HepG2 (cell line): ENCODE results near the gene CCNG1. TPM values are rescaled to one million over a fixed set of nuclear protein-coding genes. Genes with fewer than 3 reads are reported as not detected.

Source experiments
- ARHGAP35 ChIP-seq: sonication (generic); formaldehyde crosslinking; IDR thresholded peaks from 2 replicates; pipeline ENCODE4 v1.9.0; 2022; ENCODE audit warnings: mild to moderate bottlenecking, inconsistent platforms, moderate library complexity, missing genetic modification reagents, borderline replicate concordance
- CENPX ChIP-seq: sonication (generic); formaldehyde crosslinking; IDR thresholded peaks from 2 replicates; pipeline ENCODE4 v1.9.0; 2021; ENCODE audit warnings: mild to moderate bottlenecking, missing genetic modification reagents, moderate library complexity
- FUBP1 ChIP-seq: sonication (generic); formaldehyde crosslinking; IDR thresholded peaks from 2 replicates; pipeline ENCODE4 v1.5.1; 2020; ENCODE audit warnings: missing genetic modification reagents, mild to moderate bottlenecking, borderline replicate concordance
- MZF1 ChIP-seq: sonication (generic); formaldehyde crosslinking; IDR thresholded peaks from 2 replicates; pipeline ENCODE4 v1.8.1; 2023; ENCODE audit warnings: mild to moderate bottlenecking, missing genetic modification reagents, borderline replicate concordance
- NCOA2 ChIP-seq: sonication (generic); formaldehyde crosslinking; IDR thresholded peaks from 2 replicates; pipeline ENCODE4 v1.8.0; 2022; ENCODE audit warnings: inconsistent platforms
- PHF8 ChIP-seq: sonication (generic); formaldehyde crosslinking; IDR thresholded peaks from 2 replicates; pipeline ENCODE4 v1.5.0; 2020; ENCODE audit warnings: missing genetic modification reagents
- TAF15 ChIP-seq: fragments of 200-400 bp; formaldehyde crosslinking; IDR thresholded peaks from one replicate; pipeline ENCODE4 v1.6.1; 2018; ENCODE audit warnings: mild to moderate bottlenecking, low read depth, low read length; ENCODE audit not compliant: poor library complexity, severe bottlenecking
- THAP11 ChIP-seq: IDR thresholded peaks from 2 replicates; pipeline ENCODE4 v1.6.1; 2016; ENCODE audit warnings: missing biosample characterization, missing genetic modification reagents
- ZNF17 ChIP-seq: sonication (generic); formaldehyde crosslinking; IDR thresholded peaks from 2 replicates; pipeline ENCODE4 v1.5.0; 2020; ENCODE audit warnings: mild to moderate bottlenecking, missing genetic modification reagents
- ZNF292 ChIP-seq: sonication (generic); formaldehyde crosslinking; IDR thresholded peaks from 2 replicates; pipeline ENCODE4 v1.8.1; 2022; ENCODE audit warnings: mild to moderate bottlenecking, low read depth, missing genetic modification reagents, borderline replicate concordance
- ZNF335 ChIP-seq: sonication (generic); formaldehyde crosslinking; IDR thresholded peaks from 2 replicates; pipeline ENCODE4 v1.4.0; 2020; ENCODE audit warnings: missing genetic modification reagents
- ZNF441 ChIP-seq: sonication (generic); formaldehyde crosslinking; IDR thresholded peaks from 2 replicates; pipeline ENCODE4 v1.7.0; 2021; ENCODE audit warnings: missing genetic modification reagents, borderline replicate concordance
- ZNF501 ChIP-seq: sonication (generic); formaldehyde crosslinking; IDR thresholded peaks from 2 replicates; pipeline ENCODE4 v1.5.1; 2020; ENCODE audit warnings: mild to moderate bottlenecking, moderate library complexity, missing genetic modification reagents
- ZNF513 ChIP-seq: sonication (generic); formaldehyde crosslinking; conservative IDR thresholded peaks from 2 replicates; pipeline ENCODE4 v1.5.0; 2020; ENCODE audit warnings: missing genetic modification reagents
- ZNF576 ChIP-seq: sonication (generic); formaldehyde crosslinking; IDR thresholded peaks from 2 replicates; pipeline ENCODE4 v1.4.0; 2020; ENCODE audit warnings: mild to moderate bottlenecking, missing genetic modification reagents
- ZNF580 ChIP-seq: IDR thresholded peaks from 2 replicates; pipeline ENCODE4 v1.6.1; 2016; ENCODE audit warnings: low read depth, borderline replicate concordance
- ZNF687 ChIP-seq: sonication (generic); formaldehyde crosslinking; IDR thresholded peaks from 2 replicates; pipeline ENCODE4 v1.5.1; 2020; ENCODE audit warnings: mild to moderate bottlenecking, missing genetic modification reagents, moderate library complexity
- ZNF704 ChIP-seq: sonication (generic); formaldehyde crosslinking; IDR thresholded peaks from 2 replicates; pipeline ENCODE4 v1.8.1; 2023; ENCODE audit warnings: mild to moderate bottlenecking, inconsistent platforms, moderate library complexity, missing genetic modification reagents, borderline replicate concordance
- polyA plus RNA-seq, 8 experiments: library from polyadenylated mRNA; depleted of rRNA in 3 of 8; stranded (reverse) in 7 of 8; unstranded in 1 of 8; fragments of >200 nt; fragmentation: Illumina TruSeq in 4 of 8; extraction: Trizol in 4 of 8; gene quantifications; 2 replicates each; pipeline versions ENCODE4 v1.2.1 to v1.2.3, GENCODE V29; 2011 to 2016; ENCODE audit warnings: low read depth in 4 of 8, missing spikeins in 1 of 8, mixed read lengths in 1 of 8; ENCODE audit not compliant: insufficient read depth in 1 of 8
- total RNA-seq, 5 experiments: library from RNA; depleted of rRNA; stranded (reverse); fragments of >200 nt; fragmentation: Illumina TruSeq; extraction: Trizol; gene quantifications; 2 replicates each; pipeline ENCODE4 v1.2.3, GENCODE V29; 2016; ENCODE audit warnings: low read depth in 1 of 5

Gene CCNG1
- total and polyA plus RNA-seq, 2 of the 13 experiments (the other 11 are each of a cell fraction or from before 2014, with no cell fraction given), result 181 to 353 TPM

- TF ChIP-seq FUBP1 (no peak), ZNF580 (CRISPR knock-in tag) (peak; percentile 68; the same call in 1 of the 2 replicates), ZNF704 (CRISPR knock-in tag) (no peak), PHF8 (peak; percentile 95), NCOA2 (CRISPR knock-in tag) (no peak), TAF15 (no peak), ZNF335 (CRISPR knock-in tag) (no peak), ZNF687 (CRISPR knock-in tag) (peak; percentile 84), ZNF501 (CRISPR knock-in tag) (peak; percentile 87; the same call in 1 of the 2 replicates), CENPX (CRISPR knock-in tag) (no peak), ZNF17 (CRISPR knock-in tag) (no peak), ZNF292 (CRISPR knock-in tag) (peak; percentile 64; the same call in 1 of the 2 replicates), THAP11 (peak; percentile 33; the same call in 1 of the 2 replicates), ZNF513 (CRISPR knock-in tag) (no peak), MZF1 (CRISPR knock-in tag) (no peak), ARHGAP35 (CRISPR knock-in tag) (no peak), ZNF441 (CRISPR knock-in tag) (peak; percentile 86), ZNF576 (CRISPR knock-in tag) (no peak)
Observed at GRCh38 chr5:163437309-163438182, at the start of gene CCNG1 (continued).
